Measurements from ENCODE around the gene PPP1R13B.

- TF ChIP-seq EZH2 (IDR thresholded peaks at IDR 0.05) (no peak), POLR2AphosphoS5 (IDR thresholded peaks at IDR 0.05; ENCODE audit: borderline replicate concordance, low read depth, low read length) (no peak)
These were observed 44.9 kb upstream of the PPP1R13B start for GRCh38 chr14:103892247-103892646.

Measured in SK-N-MC (cell line).